Choroid plexus epithelial cell (primary cell): ENCODE measurements around the gene SBF1.

Source experiments
- DNase-seq: peaks from one replicate; pipeline ENCODE4 v3.0.0-alpha.2; 2010; ENCODE audit warnings: low read depth
- H3K4me3 ChIP-seq: 2 replicates; pipeline ENCODE4 v1.5.1; 2011; ENCODE audit warnings: low read depth, mild to moderate bottlenecking, control low read depth, low read length, moderate library complexity
- CTCF ChIP-seq: conservative IDR thresholded peaks from 2 replicates; pipeline ENCODE4 v1.5.1; 2011; ENCODE audit warnings: low read depth, mild to moderate bottlenecking, control low read depth, inconsistent platforms, low read length, moderate library complexity

The SBF1 gene

GRCh38 chr22:50474710-50475651, at the start of gene SBF1:
TSS of gene SBF1 (minus strand) at chr22:50475035. CDS start at chr22:50474840, 195 bp downstream.
- DNase-seq = peak; percentile 92
- H3K4me3 ChIP-seq = peak within 1 kb of the TSS; percentile 70
- no peak for TF ChIP-seq CTCF

- no peak for TF ChIP-seq CTCF
- peak overlapping the region; percentile 84 for H3K4me3 ChIP-seq
- no peak for DNase-seq
Observed at GRCh38 chr22:50523806-50524675, 49.2 kb upstream of the SBF1 start.

- H3K4me3 ChIP-seq = no peak overlapping the region
- no peak for TF ChIP-seq CTCF
- DNase-seq = no peak
Observed at GRCh38 chr22:50523458-50523805, 48.6 kb upstream of the SBF1 start.

GRCh38 chr22:50522806-50523438, 48.1 kb upstream of the SBF1 start:
- no peak for DNase-seq
- no peak overlapping the region for H3K4me3 ChIP-seq
- no peak for TF ChIP-seq CTCF

GRCh38 chr22:50522208-50522805, 47.5 kb upstream of the SBF1 start:
- DNase-seq = no peak
- H3K4me3 ChIP-seq = no peak overlapping the region
- no peak for TF ChIP-seq CTCF

GRCh38 chr22:50521710-50522109, 46.9 kb upstream of the SBF1 start:
- H3K4me3 ChIP-seq = no peak overlapping the region
- no peak for DNase-seq
- no peak for TF ChIP-seq CTCF
